Parathyroid adenoma (tissue), 2 donors: Measurements from ENCODE around the gene SUMF1.

Experiments used
- H2AFZ ChIP-seq: fragments of 300-600 bp; sonication (generic); one replicate; pipeline ENCODE4 v1.7.0; 2017; ENCODE audit warnings: antibody characterized with exemption, mild to moderate bottlenecking
- H3K27ac ChIP-seq: fragments of 300-600 bp; sonication (generic); one replicate; pipeline ENCODE4 v1.7.0; 2017
- H3K27me3 ChIP-seq: fragments of 300-600 bp; sonication (generic); one replicate; pipeline ENCODE4 v1.7.0; 2017; ENCODE audit warnings: low read length; ENCODE audit not compliant: control insufficient read depth, insufficient read depth
- H3K36me3 ChIP-seq: fragments of 300-600 bp; sonication (generic); one replicate; pipeline ENCODE4 v1.7.0; 2017; ENCODE audit warnings: low read length; ENCODE audit not compliant: control insufficient read depth, insufficient read depth
- H3K4me1 ChIP-seq: fragments of 300-600 bp; sonication (generic); one replicate; pipeline ENCODE4 v1.7.0; 2017; ENCODE audit warnings: control low read depth
- H3K4me2 ChIP-seq: fragments of 300-600 bp; sonication (generic); one replicate; pipeline ENCODE4 v1.7.0; 2017; ENCODE audit warnings: low read length
- H3K4me3 ChIP-seq: fragments of 300-600 bp; sonication (generic); one replicate; pipeline ENCODE4 v1.7.0; 2017; ENCODE audit warnings: low read depth, low read length
- H3K79me2 ChIP-seq: fragments of 300-600 bp; sonication (generic); one replicate; pipeline ENCODE4 v1.7.0; 2017; ENCODE audit warnings: control low read depth
- H3K9ac ChIP-seq: fragments of 300-600 bp; sonication (generic); one replicate; pipeline ENCODE4 v1.7.0; 2017; ENCODE audit warnings: mild to moderate bottlenecking
- H3K9me3 ChIP-seq: fragments of 300-600 bp; sonication (generic); one replicate; pipeline ENCODE4 v1.7.0; 2017; ENCODE audit warnings: low read length; ENCODE audit not compliant: control insufficient read depth
- CTCF ChIP-seq: fragments of 300-600 bp; sonication (generic); IDR thresholded peaks from one replicate; pipeline ENCODE4 v1.7.0; 2017; ENCODE audit warnings: antibody characterized with exemption, mild to moderate bottlenecking
- donor health status: primary hyperparathyroidism.

The SUMF1 gene

GRCh38 chr3:4396542-4396941 is 70.5 kb downstream of the SUMF1 start:
- Histone ChIP-seq H2AFZ (no peak overlapping the region), H3K9me3 (no peaks in the 10 kb centered on the region), H3K36me3 (no peaks in the 10 kb centered on the region), H3K9ac (no peak overlapping the region), H3K27me3 (no peaks in the 10 kb centered on the region), H3K27ac (no peak overlapping the region), H3K79me2 (peaks cover 5% of the 10 kb centered on the region), H3K4me3 (no peak overlapping the region), H3K4me2 (no peak overlapping the region), H3K4me1 (peaks cover 2% of the 10 kb centered on the region)
- TF ChIP-seq CTCF = no peak

GRCh38 chr3:4396006-4396405 is 71.1 kb downstream of the SUMF1 start:
- Histone ChIP-seq H2AFZ (no peak overlapping the region), H3K36me3 (no peaks in the 10 kb centered on the region), H3K9ac (no peak overlapping the region), H3K4me3 (no peak overlapping the region), H3K9me3 (no peaks in the 10 kb centered on the region), H3K79me2 (peaks cover 5% of the 10 kb centered on the region), H3K4me1 (peaks cover 2% of the 10 kb centered on the region), H3K4me2 (no peak overlapping the region), H3K27me3 (no peaks in the 10 kb centered on the region), H3K27ac (no peak overlapping the region)
- TF ChIP-seq CTCF = no peak

GRCh38 chr3:4395448-4395847 is 71.6 kb downstream of the SUMF1 start:
- TF ChIP-seq CTCF = no peak
- no peak overlapping the region for H2AFZ ChIP-seq
- no peaks in the 10 kb centered on the region for H3K27me3 ChIP-seq
- H3K27ac ChIP-seq = no peak overlapping the region
- H3K79me2 ChIP-seq = peaks cover 5% of the 10 kb centered on the region
- no peaks in the 10 kb centered on the region for H3K9me3 ChIP-seq
- no peak overlapping the region for H3K4me3 ChIP-seq
- H3K9ac ChIP-seq = no peak overlapping the region
- no peaks in the 10 kb centered on the region for H3K36me3 ChIP-seq
- H3K4me1 ChIP-seq = peaks cover 2% of the 10 kb centered on the region
- H3K4me2 ChIP-seq = no peak overlapping the region

- Histone ChIP-seq H3K9ac (no peak overlapping the region), H3K36me3 (no peaks in the 10 kb centered on the region)
- TF ChIP-seq CTCF = no peak
Observed at GRCh38 chr3:4394567-4394966, 72.5 kb downstream of the SUMF1 start.

GRCh38 chr3:4394048-4394447 is 73.0 kb downstream of the SUMF1 start:
- TF ChIP-seq CTCF = no peak
- Histone ChIP-seq H3K9ac (no peak overlapping the region), H3K4me1 (peaks cover 2% of the 10 kb centered on the region), H3K79me2 (peaks cover 4% of the 10 kb centered on the region), H3K4me3 (no peak overlapping the region), H3K9me3 (no peaks in the 10 kb centered on the region), H3K4me2 (no peak overlapping the region), H3K27me3 (no peaks in the 10 kb centered on the region), H3K27ac (no peak overlapping the region), H3K36me3 (no peaks in the 10 kb centered on the region), H2AFZ (no peak overlapping the region)

More at GRCh38 chr3:4394567-4394966, 72.5 kb downstream of the SUMF1 start:
- Histone ChIP-seq H3K79me2 (peaks cover 5% of the 10 kb centered on the region), H3K4me3 (no peak overlapping the region), H3K9me3 (no peaks in the 10 kb centered on the region), H3K4me1 (peaks cover 2% of the 10 kb centered on the region), H3K27ac (no peak overlapping the region), H3K27me3 (no peaks in the 10 kb centered on the region), H2AFZ (no peak overlapping the region), H3K4me2 (no peak overlapping the region)
